ENCODE results near the gene SLC24A4.
A peak's percentile ranks its signal among the peaks of the same experiment; 100 is the strongest.

SLC24A4 gene

DNA sequence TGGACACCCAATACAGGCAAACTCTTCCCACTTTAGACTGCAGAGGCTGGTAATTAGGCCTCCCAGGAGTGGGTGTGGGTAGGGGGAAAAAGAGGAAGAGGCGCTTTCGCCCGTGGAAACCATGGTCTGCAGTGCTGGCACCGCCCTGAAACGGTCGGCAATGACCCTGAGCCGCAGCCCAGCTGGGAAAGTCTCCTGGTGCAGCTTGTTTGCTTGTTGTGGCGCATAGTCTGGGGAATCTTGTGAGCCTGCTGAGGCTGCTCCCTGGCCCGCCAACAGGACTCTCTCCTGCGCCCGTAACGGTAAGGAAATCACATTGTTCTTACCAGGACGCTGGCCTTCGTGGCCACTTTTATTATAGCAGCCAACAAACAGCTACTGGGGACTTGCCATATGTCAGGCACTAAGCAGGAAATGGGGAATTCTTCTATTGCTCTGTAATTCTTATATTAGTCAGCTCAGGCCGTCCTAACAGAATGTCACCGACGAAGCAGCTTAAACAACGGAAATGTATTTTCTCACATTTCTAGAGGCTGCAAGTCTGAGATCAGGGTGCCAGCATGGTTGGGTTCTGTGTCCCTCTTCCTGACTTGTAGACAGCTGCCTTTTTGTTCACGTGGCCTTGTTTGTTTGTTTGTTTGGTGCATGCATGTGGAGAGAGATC lies 138.1 kb downstream of the SLC24A4 start:
- no peak for DNase-seq

DNA sequence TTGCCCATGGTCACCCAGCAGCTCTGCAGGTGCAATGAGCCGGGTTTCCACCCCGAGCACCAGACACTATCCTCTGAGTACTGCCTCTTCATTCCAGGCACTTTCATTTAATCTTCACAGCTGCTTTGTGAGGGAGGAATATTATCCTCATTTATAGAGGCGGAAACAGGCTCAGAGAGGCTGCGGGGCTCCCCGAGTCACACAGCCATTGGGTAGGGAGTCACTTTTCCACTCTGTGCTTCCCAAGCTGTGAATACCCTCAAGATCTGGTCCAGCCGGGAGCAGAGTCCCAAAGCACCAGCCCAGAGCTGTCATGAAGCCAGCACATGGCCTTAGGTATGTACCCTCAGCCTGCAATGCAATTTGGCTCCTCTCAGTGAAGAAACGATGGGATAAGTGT lies 138.9 kb downstream of the SLC24A4 start:
- no peak for DNase-seq

DNA sequence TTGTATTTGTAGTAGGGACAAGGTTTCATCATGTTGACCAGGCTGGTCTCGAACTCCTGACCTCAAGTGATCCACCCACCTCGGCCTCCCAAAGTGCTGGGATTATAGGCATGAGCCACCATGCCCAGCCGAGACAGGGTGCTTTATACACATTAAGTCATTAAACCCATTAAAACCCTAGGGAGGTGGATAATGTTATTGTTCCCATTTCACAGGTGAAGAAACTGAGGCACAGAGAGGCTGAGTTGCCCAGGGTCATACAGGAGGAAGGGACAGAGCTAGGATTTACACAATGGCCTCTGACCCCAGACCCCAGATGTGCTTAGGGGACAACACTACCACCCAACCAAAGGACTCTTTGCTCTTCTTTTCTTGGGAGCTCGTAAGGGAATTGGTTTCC lies 139.6 kb downstream of the SLC24A4 start:
- no peak for DNase-seq

DNA sequence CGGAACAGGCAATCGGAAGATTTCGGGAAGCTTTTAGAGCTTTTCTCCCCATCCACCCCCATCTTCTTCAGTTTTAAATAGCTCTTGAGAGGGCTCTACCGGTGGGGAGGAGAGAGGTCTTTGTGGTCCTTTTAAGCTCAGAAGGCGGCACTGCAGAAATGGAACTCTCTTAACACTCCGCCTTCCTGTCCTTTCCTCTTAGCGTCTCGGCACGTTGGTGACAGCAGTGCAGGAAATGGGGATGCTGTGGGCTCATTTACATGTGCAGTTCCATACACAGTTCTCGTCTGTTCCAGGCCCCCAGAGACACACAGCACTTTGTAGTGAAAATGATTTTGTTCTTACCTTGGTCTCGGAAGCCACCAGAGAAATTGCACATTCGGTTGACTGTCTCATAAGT lies 140.2 kb downstream of the SLC24A4 start:
- DNase-seq: no peak

DNA sequence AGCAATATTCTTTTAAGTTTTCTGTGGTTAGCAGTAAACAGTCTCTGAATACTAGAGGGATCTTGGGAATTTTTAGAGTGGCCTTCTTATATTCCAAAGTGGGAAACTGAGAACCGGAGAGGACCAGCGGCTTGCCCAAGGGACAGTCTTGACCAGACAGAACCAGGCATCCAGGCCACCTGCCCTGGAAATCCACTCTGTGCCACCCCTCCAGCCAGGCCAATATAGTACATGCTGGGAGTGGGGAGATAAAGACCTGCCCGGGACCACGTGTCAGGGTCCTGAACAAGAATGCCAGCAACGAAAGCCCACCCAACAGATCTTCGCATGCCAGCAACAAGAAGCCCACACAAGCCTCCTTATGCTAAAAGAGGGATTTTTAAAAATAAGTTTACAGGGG lies 141.2 kb downstream of the SLC24A4 start:
- no peak for DNase-seq

DNA sequence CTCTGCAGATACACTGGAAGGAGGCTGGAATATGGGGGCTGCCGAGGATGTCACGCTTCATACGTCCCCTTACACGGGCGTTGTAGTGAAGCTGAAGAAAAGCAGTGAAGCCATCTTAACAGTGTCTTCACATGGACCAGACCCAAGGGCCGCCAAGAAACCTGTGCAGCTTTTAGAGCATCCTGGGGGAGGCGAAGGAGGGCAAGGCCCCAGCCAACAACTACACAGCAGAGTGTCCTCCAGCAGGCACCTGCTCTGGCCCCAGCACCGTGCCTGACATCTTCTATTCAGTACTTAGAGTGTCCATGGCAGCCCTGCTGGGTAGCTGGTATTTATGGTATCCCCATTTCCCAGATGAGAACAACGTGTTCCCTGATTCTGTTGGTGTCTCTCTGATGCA lies 141.8 kb downstream of the SLC24A4 start:
- DNase-seq: no peak

DNA sequence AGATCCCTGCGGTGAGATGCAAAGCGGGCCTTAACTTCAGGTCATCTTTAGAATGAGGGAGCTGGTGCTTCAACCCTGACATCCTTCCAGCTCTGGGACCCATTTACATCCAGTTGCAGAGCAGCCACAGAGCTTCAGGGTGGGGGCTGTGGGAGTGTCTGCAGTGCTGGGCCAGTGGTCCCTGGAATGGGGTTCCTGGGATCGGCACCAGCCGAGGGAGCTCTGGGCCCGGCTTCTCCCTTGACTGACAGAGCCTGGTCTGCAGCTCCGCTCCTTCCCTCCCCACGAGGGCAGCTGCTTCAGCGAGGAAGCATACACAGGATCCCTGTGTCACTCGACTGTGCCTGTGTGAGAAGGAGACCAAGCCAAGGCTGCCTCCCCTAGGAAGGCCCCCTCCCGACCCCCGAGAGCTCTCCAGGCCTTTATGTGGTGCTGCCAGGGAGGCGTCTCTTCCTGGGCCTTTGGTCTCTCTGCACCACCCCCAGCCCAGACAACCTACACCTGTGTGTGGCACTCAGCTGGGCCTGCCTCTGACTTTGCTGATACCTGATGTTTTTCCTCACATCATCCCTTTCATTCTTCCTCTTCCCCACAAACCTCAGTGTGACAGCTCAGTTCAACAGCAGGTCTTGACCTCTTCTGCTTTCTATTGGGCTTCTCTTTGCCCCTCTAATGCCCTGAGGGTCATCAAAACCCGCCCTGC lies 142.5 kb downstream of the SLC24A4 start:
- DNase-seq: no peak

DNA sequence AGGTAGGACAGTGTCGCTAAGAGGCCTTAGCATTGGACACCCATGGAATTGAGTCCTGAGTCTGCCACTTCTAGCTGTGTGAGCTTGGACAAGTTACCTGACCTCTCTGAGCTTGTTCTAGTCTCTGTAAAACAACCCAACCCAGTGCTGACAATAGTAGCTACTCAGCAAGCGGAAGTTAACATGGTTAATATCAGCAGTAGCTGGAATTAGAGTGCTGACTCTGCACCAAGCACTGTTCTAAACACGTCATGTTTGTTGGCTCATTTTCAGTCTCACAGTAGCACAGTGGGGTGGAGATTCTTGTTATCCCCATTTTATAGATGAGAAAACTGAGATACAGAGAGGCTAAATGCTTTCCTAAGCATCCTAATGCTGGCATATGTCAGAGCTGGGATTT lies 143.1 kb downstream of the SLC24A4 start:
- no peak for DNase-seq

DNA sequence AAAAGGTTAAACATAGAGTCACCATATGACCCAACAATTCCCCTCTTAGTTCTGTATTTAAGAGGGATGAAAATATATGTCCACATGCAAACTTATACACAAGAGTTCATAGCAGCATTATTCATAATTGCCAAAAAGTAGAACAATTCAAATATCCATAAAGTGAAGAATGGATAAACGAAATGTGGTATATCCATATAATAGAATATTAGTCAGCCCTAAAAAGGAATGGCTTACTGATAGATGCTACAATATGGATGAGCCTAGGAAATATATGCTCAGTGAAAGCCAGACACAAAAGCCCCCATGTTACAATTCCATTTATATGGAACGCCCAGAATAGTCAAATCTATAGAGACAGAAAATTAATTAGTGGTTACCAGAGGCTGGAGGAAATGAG lies 146.6 kb downstream of the SLC24A4 start:
- DNase-seq: no peak

DNA sequence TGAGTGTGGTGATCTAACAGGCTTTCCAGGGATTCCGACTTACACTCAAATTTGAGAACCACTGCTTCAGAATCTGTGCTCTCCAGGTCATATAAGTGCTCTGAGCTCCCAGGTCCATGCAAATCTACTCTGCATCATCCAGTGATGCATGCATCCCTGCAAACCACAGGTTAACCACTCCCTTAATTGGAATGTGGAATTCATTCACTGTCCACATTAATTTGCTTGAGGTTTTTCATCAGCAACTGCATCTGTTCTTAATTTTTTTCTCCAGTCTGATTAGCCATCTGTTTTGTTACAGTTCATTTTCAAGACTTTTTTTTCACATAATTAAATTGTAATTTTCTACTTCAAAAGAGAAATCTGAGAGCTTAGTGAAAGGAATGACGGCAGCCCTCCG lies 147.2 kb downstream of the SLC24A4 start:
- no peak for DNase-seq

DNA sequence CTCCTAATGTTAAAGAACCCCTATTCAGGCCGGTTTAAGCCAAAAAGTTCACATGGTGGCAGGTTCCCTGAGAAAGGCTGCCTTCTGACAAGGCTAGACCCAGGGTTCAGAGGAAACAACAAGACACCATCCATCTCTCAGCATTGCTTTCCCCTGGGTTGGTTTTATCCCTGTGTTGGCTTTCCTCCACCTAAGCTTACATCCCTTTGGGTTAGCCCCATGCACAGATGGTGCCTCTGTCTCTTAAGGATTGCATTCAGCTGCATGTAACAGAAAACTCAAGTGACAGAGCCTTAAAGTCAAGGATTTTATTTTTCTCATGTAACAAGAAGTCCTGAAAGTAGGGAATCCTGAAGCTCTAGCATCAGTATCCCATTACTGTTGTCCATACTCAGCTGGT lies 147.8 kb downstream of the SLC24A4 start:
- no peak for DNase-seq

DNA sequence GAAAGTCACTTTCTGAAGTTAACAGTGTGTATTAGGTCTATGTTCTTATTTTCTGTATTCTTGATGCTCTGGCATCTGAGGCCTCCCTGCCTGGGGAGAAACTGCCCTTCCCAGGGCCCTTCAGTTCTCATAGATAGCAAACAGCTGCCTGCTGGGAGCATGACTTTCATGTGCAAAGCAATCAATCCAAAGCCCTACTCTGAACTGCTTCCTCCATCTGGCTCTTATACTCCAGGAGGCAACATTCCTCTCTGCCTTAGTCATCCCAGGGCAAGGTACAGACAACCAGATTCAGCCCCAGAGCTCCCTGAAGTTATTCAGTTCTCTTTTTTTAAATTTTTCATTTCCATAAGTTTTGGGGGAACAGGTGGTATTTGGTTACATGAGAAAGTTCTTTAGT lies 149.0 kb downstream of the SLC24A4 start:
- DNase-seq: peak; percentile 62

DNA sequence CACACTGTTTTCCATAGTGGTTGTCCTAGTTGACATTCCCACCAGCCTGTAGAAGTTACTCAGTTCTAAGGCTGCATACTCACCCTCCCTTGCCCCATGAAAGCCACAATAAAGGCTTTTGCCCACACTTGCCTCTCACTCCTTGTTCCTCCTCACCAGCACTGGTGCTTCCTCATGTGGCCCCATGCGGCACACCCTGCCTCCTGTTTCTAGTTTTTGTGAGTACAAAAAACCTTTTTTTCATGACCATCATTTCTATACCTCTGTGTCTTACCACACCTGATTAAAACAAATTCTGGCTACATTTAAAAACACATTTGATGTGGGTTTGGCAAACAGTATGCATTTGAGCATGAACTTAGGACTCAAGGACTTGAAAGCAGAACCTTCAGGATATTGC lies 149.9 kb downstream of the SLC24A4 start:
- no peak for DNase-seq

DNA sequence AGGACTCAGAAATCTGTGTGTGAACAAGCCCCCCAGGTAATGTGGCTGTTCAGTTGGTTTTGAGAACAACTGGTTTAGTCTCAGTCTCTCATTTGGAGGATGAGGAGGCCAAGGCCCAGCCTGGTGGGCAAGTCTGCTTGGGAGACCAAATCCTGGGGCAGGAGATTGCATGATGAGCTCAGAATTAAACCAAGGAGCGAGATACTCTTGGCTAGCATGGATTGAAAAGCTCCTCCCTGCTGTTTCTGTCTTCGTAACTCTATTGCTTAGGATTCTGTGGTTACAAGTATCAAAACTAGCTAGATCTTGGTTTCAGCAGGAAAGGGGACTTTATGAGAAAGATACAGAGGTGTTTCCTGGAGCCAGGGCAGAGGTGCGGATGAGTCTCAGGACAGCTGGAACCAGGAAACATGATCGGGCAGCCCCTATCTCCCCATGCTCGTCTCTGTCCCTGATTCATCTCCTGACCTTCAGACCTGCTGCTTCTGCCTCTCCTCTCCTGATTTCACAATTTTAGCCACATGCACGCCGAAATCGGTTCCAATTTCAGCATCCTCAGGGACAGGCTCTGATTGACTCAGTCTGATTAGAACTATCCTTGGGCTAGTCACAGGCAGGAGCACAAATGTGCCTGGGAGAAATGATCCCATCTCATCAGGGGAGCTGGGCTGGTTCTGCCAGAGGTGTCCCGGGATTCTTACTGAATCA lies 150.4 kb downstream of the SLC24A4 start:
- no peak for DNase-seq

DNA sequence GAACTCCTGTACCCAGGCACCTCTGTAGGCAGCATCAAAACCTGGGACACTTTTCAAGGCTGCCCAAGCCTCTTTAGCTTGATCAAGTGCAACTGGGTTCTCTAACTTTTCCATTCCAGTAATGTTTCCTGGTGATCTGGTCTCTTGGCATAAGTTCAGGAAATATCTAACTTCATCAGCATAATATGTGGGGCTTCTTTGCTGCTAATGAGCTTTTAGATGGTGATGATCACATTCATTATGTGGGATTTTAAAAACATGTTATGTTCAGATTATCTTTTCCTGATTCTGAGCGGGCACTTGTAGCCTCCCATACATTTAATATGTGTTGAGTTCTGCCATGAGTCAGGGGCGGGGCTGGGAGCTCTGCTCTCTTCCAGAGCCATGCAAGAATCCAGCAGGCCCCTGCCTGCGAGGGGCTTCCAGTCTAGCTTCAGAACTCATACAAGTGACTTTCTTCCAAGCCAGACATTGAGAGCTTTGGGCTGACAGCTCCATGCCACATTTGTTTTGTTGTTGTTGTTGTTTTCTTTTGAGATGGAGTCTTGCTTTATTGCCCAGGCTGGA lies 151.1 kb downstream of the SLC24A4 start:
- peak; percentile 6 for DNase-seq

DNA sequence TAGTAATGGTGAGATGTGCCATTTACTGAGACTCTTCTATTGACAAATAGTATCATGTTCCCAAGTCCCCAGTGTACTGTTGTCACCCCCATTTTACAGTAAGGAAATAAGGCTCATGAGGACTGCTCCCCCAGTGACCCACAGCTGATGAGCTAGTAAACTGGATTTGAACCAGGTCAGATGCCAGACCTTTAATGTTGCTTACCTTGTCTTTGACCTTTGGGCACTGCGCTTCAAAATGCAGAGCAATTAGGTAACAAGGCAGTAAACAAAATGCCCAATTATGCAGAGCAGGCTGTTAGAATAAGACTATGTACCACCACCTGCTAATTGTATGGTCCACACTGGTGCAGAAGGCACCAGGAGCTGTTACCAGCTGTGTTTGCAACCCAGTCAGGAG lies 152.1 kb downstream of the SLC24A4 start:
- DNase-seq: no peak

DNA sequence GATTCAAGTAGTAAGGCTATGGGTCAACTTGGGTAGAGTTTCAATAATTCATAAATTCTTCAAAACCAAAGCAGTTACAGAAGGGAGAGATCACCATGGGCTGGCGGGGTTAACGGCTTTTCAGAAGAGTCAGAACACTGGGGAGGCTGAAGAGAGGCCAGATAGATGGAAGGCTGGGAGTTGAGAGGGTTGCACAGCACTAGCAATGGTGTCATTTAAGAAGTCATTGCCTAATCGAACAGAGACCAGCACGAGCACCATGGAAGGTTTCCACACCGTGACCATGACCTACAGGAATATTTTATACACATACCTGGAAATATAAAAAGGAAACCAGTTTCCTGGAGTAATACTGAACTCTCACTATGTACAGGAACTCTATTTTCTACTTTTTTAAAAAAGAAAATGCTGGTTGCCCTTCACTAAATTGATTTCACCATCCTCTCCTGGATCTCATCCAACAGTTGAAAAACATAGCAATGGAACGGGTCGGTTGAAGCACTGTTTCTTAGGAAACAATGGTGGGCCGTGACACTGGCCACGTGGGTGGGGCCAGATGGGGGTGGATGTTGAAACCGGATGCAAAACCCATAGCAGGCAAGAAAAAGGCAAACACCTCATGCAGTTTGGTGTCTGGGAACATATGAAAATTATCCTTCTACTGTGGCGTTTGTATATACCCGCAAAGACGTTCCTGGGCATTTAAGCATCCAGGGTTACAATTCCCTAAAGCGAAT lies 152.7 kb downstream of the SLC24A4 start:
- DNase-seq: no peak

DNA sequence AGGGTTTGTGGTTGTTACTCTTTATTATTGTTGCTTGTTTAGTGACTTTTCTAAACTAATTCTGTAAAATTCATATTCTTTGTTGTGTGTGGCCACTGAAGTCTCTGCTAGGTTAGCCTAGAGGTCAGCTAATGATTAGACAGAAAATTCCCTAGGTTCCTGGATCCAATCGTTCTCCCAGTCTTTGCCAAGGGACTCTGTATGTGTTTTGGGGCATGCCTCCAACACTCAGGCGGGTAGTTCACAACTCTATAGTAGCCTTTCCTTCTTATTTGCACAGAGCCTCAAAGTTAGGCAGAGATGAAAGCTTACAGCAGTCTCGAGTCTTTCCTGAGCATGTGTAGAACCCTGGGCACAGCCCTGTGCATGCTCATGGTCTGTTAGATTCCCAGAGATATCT lies 157.9 kb downstream of the SLC24A4 start:
- DNase-seq: no peak

DNA sequence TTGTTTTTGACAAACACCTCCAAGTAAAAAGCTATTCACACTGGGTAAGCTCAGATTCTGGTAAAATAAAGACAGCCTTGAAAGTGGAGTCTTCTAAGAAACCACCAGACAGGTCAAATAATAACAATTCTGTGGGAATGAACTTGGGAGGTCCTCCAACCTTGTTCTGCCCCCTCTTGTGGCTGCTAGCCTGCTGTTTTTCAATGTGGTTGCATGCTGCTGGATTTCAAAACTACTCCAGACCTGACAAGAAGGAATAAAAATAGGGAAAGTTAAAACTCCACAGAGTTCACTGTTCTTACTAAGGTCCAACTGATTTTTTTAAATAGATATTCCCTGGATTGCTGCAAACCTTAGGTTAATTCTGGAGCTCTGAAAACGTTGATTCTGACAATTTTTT lies 158.4 kb downstream of the SLC24A4 start:
- no peak for DNase-seq

DNA sequence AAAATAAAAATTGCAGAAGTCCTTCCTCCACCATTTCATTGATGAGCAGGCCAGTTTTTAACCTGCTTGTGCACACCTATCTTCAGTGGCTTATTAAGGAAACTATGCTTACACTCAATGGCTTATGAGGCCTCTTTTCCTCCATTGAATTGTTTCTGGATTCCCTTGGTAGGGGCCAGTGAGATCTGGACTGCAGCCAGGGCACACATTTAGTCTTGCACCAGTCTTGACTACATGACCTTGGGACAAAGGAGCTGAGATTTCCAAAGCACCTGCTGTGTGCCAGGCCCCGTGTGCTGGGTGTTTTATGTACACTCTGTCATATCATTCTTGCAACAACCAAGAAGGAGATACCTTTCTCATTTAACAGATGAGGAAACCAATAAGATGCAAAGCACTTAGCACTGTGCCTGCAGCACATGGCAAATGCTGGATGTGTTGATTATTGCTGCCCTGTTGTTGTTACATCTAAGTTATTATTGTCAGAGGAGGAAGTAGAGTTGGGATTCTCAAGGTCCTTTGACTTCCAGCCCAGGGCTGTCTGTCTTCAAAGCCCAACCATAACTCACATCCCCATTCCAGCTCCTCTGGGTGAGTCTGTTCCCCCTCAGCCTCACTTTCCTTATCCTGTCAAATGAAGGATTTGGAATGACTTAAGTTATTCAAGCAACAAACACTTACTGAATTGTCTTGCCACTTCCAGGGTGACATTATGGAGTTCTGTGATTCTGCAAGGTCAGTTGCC lies 159.0 kb downstream of the SLC24A4 start:
- DNase-seq: no peak

DNA sequence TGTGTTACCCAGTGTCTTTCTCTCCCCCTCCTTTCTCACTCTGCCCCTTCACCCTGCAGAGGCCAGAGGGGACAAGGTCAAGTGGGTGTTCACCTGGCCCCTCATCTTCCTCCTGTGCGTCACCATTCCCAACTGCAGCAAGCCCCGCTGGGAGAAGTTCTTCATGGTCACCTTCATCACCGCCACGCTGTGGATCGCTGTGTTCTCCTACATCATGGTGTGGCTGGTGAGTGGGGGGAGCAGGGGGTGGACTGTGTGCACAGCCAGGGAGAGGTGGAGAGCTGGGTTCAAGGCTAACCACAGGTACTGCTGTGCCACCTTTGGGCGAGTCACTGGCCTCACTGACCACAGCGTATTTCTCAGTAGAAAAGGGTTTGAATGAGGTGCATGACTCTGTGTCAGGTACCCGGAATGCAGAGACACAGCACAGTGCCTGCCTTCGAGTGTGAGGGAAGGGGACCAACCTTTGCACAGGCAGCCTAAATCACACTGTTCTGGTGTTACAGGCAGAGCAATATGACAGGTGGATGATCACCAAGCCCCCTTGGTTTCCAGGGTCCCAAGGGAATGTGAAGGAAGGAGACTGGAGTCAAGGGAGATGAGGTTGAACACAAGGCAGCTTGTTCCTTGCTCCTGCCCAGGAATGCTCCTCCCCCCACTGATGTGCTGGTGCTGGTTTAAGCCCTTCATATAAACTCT lies 159.8 kb downstream of the SLC24A4 start:
- DNase-seq: no peak

Measured in kidney glomerular epithelial cell (primary cell).